ENCODE results near the gene AADACL3. TPM values are rescaled to one million over a fixed set of nuclear protein-coding genes. Genes with fewer than 3 reads are reported as not detected.

Gene AADACL3
- total and polyA plus RNA-seq, 2 donors (not counting 3 experiments of a cell fraction or from before 2014, with no cell fraction given) = not detected

- no peaks in the 10 kb centered on the region for H3K36me3 ChIP-seq (ENCODE audit: control insufficient read depth in 2 of 2, extremely low read depth in 1 of 2, insufficient read depth in 2 of 2, low read length in 2 of 2)
- no peak for DNase-seq (ENCODE audit: low read depth, low spot score)
- no peak overlapping the region for H3K4me2 ChIP-seq (ENCODE audit: insufficient read depth, low read length)
- no peak overlapping the region for H3K4me3 ChIP-seq (replicated peaks in 1 of 3; ENCODE audit: insufficient read depth in 1 of 3, low read depth in 1 of 3, low read length in 3 of 3)
- BruUV-seq (replicated peaks) = no TSS peak
- no peaks in the 10 kb centered on the region for H3K4me1 ChIP-seq (ENCODE audit: control insufficient read depth, extremely low read depth, insufficient read depth, low read length)
- no peaks in the 10 kb centered on the region for H3K9me3 ChIP-seq (replicated peaks; ENCODE audit: control insufficient read depth, insufficient read depth, low read length)
- no peak for FAIRE-seq
- dilution Hi-C loops (cut with MboI; ENCODE audit: extremely low pct_ligation_motif_present, low sequenced_read_pairs) = no loop called here
- CTCF ChIA-PET = no interaction called here
- no peaks in the 10 kb centered on the region for H4K20me1 ChIP-seq (replicated peaks; ENCODE audit: control insufficient read depth, extremely low read depth, insufficient read depth, low read length)
- no peak overlapping the region for H2AFZ ChIP-seq (ENCODE audit: low read depth, low read length)
- TF ChIP-seq MYC (IDR thresholded peaks at IDR 0.05; ENCODE audit: low read depth, low read length) (no peak), POLR2A (IDR thresholded peaks at IDR 0.05; ENCODE audit: low read depth, low read length) (no peak), EZH2 (IDR thresholded peaks at IDR 0.05; ENCODE audit: borderline replicate concordance, low read depth, low read length, severe bottlenecking) (no peak), JUN (IDR thresholded peaks at IDR 0.05; ENCODE audit: borderline replicate concordance, insufficient read depth, insufficient read length, low read depth) (no peak), FOS (IDR thresholded peaks at IDR 0.05; ENCODE audit: borderline replicate concordance, insufficient read depth, low read length) (no peak), GATA2 (IDR thresholded peaks at IDR 0.05; ENCODE audit: insufficient read depth, insufficient read length, low read depth, low read length) (no peak), CTCF (IDR thresholded peaks at IDR 0.05; ENCODE audit: extremely low read depth in 1 of 2, insufficient read depth in 1 of 2, low read depth in 1 of 2, low read length in 2 of 2) (no peak), MAX (IDR thresholded peaks at IDR 0.05; ENCODE audit: insufficient read depth, insufficient read length) (no peak), POLR2AphosphoS5 (IDR thresholded peaks at IDR 0.05; ENCODE audit: insufficient read depth, low read depth, low read length) (no peak)
- H3K9ac ChIP-seq (replicated peaks; ENCODE audit: extremely low read depth, insufficient read depth, low read length) = no peak overlapping the region
- no peak overlapping the region for H3K27ac ChIP-seq (ENCODE audit: insufficient read depth, low read depth, low read length)
- POLR2A ChIA-PET = no interaction called here
- no peaks in the 10 kb centered on the region for H3K9me1 ChIP-seq (replicated peaks; ENCODE audit: control insufficient read depth, extremely low read depth, insufficient read depth, low read length)
- no peaks in the 10 kb centered on the region for H3K79me2 ChIP-seq (ENCODE audit: control insufficient read depth, insufficient read depth, low read length)
- no peaks in the 10 kb centered on the region for H3K27me3 ChIP-seq (ENCODE audit: control insufficient read depth in 2 of 2, insufficient read depth in 2 of 2, low read length in 2 of 2)
- intact Hi-C loops (cut with micrococcal nuclease) = no loop called here
Observed at GRCh38 chr1:12709091-12709491, 6.8 kb upstream of the AADACL3 start.
